PC-3 (cell line): ENCODE data around the gene PALD1. TPM values are rescaled to one million over a fixed set of nuclear protein-coding genes. Genes with fewer than 3 reads are reported as not detected.
"Not testable (repeated sequence)": the region's sequence is repeated elsewhere in the genome, so short reads cannot be mapped to it uniquely, and the experiment has no call there.

Source experiments
- ATAC-seq: fragments of 200-7000 bp; cut with Tn5 transposase; 2 replicates; pipeline ENCODE4 v1.9.1; 2020; ENCODE audit warnings: mild to moderate bottlenecking, moderate library complexity
- BruUV-seq: library from RNA; stranded (reverse); fragments of 400-500 nt; replicated peaks from 2 replicates; lab custom pipeline; 2021; lab: Mats Ljungman, UMichigan
- CTCF ChIA-PET: fragments of 300-600 bp; sonication (Branson Sonifier 250); formaldehyde crosslinking; loops from one replicate; lab custom pipeline; 2022; ENCODE audit warnings: antibody characterized with exemption; lab: Charles Lee
- POLR2A ChIA-PET: fragments of 300-600 bp; sonication (Branson Sonifier 250); formaldehyde crosslinking; loops from one replicate; lab custom pipeline; 2022; ENCODE audit warnings: antibody characterized with exemption; ENCODE audit not compliant: unreplicated experiment; lab: Charles Lee
- DNase-seq: peaks from one replicate; pipeline ENCODE4 v3.0.0-alpha.2; 2015
- H2AFZ ChIP-seq: fragments of 300-600 bp; sonication (generic); 2 replicates; pipeline ENCODE4 v1.6.0; 2016; ENCODE audit warnings: antibody characterized with exemption, low read length
- H3F3A ChIP-seq: fragments of 300-600 bp; sonication (generic); one replicate; pipeline ENCODE4 v1.6.0; 2017; ENCODE audit warnings: antibody characterized with exemption, low read length, control low read depth, mild to moderate bottlenecking; ENCODE audit not compliant: unreplicated experiment
- H3K27ac ChIP-seq: fragments of 300-600 bp; sonication (generic); 2 replicates; pipeline ENCODE4 v1.5.1; 2016; ENCODE audit warnings: mild to moderate bottlenecking, low read length
- H3K27me3 ChIP-seq: fragments of 300-600 bp; sonication (generic); 2 replicates; pipeline ENCODE4 v1.6.1; 2016; ENCODE audit warnings: low read length, mixed read lengths
- H3K36me3 ChIP-seq: fragments of 300-600 bp; sonication (generic); 2 replicates; pipeline ENCODE4 v1.6.1; 2016; ENCODE audit warnings: low read depth, mixed run types, low read length, mixed read lengths
- H3K4me1 ChIP-seq: fragments of 300-600 bp; sonication (generic); 2 replicates; pipeline ENCODE4 v1.5.1; 2016; ENCODE audit warnings: low read length; ENCODE audit not compliant: insufficient read depth
- H3K4me2 ChIP-seq: fragments of 300-600 bp; sonication (generic); 2 replicates; pipeline ENCODE4 v1.6.0; 2016; ENCODE audit warnings: low read length
- H3K4me3 ChIP-seq: fragments of 300-600 bp; sonication (generic); 2 replicates; pipeline ENCODE4 v1.5.1; 2016; ENCODE audit warnings: mild to moderate bottlenecking, low read length, mixed read lengths
- H3K79me2 ChIP-seq: fragments of 300-600 bp; sonication (generic); 2 replicates; pipeline ENCODE4 v1.6.1; 2017; ENCODE audit warnings: low read length, mixed read lengths
- H3K9ac ChIP-seq: fragments of 300-600 bp; sonication (generic); 2 replicates; pipeline ENCODE4 v1.6.0; 2016; ENCODE audit warnings: mild to moderate bottlenecking, low read length
- H3K9me2 ChIP-seq: fragments of 300-600 bp; sonication (generic); replicated peaks from 2 replicates; pipeline ENCODE4 v1.6.1; 2016; ENCODE audit warnings: mixed run types, low read length, mixed read lengths
- H3K9me3 ChIP-seq: fragments of 300-600 bp; sonication (generic); 2 replicates; pipeline ENCODE4 v1.6.1; 2016; ENCODE audit warnings: low read length, mixed read lengths
- H4K20me1 ChIP-seq: fragments of 300-600 bp; sonication (generic); 2 replicates; pipeline ENCODE4 v1.6.1; 2016; ENCODE audit warnings: low read length, mixed read lengths
- EZH2 ChIP-seq: fragments of 300-600 bp; sonication (generic); IDR thresholded peaks from one replicate; pipeline ENCODE4 v1.6.1; 2017; ENCODE audit warnings: antibody characterized with exemption, mild to moderate bottlenecking, low read length; ENCODE audit not compliant: unreplicated experiment
- EZH2phosphoT487 ChIP-seq: fragments of 300-600 bp; sonication (generic); IDR thresholded peaks from 2 replicates; pipeline ENCODE4 v1.6.1; 2018; ENCODE audit warnings: mild to moderate bottlenecking, antibody characterized with exemption, low read length, borderline replicate concordance
- intact Hi-C: fragments of 100-400 bp; cut with micrococcal nuclease; formaldehyde crosslinking; loops from 2 replicates; pipeline ENCODE4 v1.9.0; 2023
- total RNA-seq: library from RNA; depleted of rRNA; stranded (reverse); fragments of >200 nt; gene quantifications from 2 replicates; pipeline ENCODE4 v1.2.3, GENCODE V29; 2014
- TF ChIP-seq, protein P1 (sequence below): fragments of 300-600 bp; sonication (generic); conservative IDR thresholded peaks from 2 replicates; pipeline ENCODE4 v1.5.1; 2017; ENCODE audit warnings: antibody characterized with exemption, low read depth, mild to moderate bottlenecking, low read length

The PALD1 gene
- total RNA-seq, 1 experiment from 2014 or later: 0.80 TPM

DNA sequence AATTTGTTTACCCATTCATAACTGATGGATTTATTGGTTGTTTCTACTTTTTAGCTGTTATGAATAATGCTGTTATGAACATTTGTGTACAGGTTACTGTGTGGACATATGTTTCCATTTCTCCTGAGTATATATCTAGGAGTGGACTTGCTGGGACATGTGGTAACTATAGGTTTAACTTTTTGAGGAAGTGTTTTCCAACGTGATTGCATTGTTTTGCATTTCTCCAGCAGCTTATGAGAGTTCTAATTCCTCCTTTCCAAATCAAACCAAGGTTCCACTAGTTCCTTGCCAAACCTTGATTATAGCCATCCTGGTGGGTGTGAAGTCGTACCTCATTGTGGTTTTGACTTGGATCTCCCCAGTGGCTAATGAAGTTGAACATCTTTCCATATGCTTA lies 126.6 kb downstream of the PALD1 start:
- Histone ChIP-seq H3F3A (no peaks in the 10 kb centered on the region), H3K9me3 (no peaks in the 10 kb centered on the region), H3K9me2 (peaks cover 3% of the 10 kb centered on the region; the same call in 1 of the 2 replicates), H3K9ac (no peak overlapping the region), H3K4me2 (no peak overlapping the region), H3K36me3 (no peaks in the 10 kb centered on the region), H2AFZ (no peak overlapping the region), H3K27ac (no peak overlapping the region), H3K79me2 (no peaks in the 10 kb centered on the region), H3K4me1 (no peaks in the 10 kb centered on the region), H3K27me3 (no peaks in the 10 kb centered on the region), H3K4me3 (no peak overlapping the region), H4K20me1 (no peaks in the 10 kb centered on the region)
- DNase-seq: no peak
- intact Hi-C loops: no loop called here
- ChIA-PET CTCF (no interaction called here), POLR2A (no interaction called here)
- no TSS peak for BruUV-seq
- TF ChIP-seq EZH2 (no peak), EZH2phosphoT487 (no peak)
- TF ChIP-seq, protein P1, sequence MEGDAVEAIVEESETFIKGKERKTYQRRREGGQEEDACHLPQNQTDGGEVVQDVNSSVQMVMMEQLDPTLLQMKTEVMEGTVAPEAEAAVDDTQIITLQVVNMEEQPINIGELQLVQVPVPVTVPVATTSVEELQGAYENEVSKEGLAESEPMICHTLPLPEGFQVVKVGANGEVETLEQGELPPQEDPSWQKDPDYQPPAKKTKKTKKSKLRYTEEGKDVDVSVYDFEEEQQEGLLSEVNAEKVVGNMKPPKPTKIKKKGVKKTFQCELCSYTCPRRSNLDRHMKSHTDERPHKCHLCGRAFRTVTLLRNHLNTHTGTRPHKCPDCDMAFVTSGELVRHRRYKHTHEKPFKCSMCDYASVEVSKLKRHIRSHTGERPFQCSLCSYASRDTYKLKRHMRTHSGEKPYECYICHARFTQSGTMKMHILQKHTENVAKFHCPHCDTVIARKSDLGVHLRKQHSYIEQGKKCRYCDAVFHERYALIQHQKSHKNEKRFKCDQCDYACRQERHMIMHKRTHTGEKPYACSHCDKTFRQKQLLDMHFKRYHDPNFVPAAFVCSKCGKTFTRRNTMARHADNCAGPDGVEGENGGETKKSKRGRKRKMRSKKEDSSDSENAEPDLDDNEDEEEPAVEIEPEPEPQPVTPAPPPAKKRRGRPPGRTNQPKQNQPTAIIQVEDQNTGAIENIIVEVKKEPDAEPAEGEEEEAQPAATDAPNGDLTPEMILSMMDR: no peak
- ATAC-seq: no peak

DNA sequence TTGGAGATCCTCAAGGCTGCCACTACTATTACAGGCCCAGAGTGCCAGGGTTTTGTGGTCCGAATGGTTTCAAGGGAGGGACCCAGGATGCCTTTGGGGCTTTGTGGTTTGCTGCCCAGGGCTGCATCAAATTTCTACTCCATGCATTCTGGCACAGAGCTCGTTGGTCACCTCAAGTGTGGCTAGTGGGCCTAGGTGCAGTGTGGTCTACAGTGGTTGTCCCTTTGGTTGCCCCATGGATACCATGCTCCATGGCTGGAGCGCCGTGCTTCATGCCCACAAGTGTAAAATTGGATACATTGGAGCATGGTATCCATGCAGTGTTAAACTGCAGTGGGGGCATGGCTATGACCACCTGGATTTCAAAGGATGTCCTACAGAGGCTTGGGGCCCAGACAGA lies 129.4 kb downstream of the PALD1 start:
- CTCF ChIA-PET: no interaction called here
- POLR2A ChIA-PET: no interaction called here

DNA sequence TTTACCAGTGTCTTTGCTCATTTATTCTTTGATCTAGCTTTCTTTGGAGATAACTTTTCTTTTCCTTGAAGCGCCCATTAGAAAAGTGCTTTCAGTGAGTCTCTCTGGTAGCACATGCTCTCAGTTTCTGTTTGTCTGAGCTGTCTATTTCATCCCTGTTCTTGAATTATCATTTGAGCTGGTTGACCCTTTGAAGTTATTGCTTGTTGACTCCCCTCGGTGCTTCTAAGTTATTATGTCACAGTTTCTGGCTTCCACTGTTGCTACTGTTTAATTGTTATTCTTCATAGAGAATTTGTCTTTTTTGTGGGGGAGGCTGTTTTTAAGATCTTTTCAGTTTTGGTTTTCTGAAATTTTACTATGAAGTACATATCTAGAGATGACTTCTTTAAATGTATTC lies 135.4 kb downstream of the PALD1 start:
- BruUV-seq: no TSS peak
- Histone ChIP-seq H3K9me3 (no peaks in the 10 kb centered on the region), H4K20me1 (no peaks in the 10 kb centered on the region), H3K27me3 (no peaks in the 10 kb centered on the region), H3K4me3 (no peak overlapping the region), H3K36me3 (no peaks in the 10 kb centered on the region), H3K27ac (no peak overlapping the region), H3K9me2 (no peaks in the 10 kb centered on the region), H3F3A (no peaks in the 10 kb centered on the region), H3K4me2 (no peak overlapping the region), H3K79me2 (no peaks in the 10 kb centered on the region), H2AFZ (no peak overlapping the region), H3K4me1 (peaks cover 36% of the 10 kb centered on the region), H3K9ac (no peak overlapping the region)
- TF ChIP-seq EZH2phosphoT487 (no peak), EZH2 (no peak)
- TF ChIP-seq, protein P1: no peak
- no peak for DNase-seq
- intact Hi-C loops: no loop called here
- POLR2A ChIA-PET: no interaction called here
- no peak for ATAC-seq
- CTCF ChIA-PET: no interaction called here

More for the DNA sequence above, 129.4 kb downstream of the PALD1 start:
- BruUV-seq: no TSS peak
- Histone ChIP-seq H4K20me1 (no peaks in the 10 kb centered on the region), H3K4me1 (no peaks in the 10 kb centered on the region), H3K9me3 (no peaks in the 10 kb centered on the region), H3K9ac (no peak overlapping the region), H2AFZ (no peak overlapping the region), H3K27ac (no peak overlapping the region), H3K27me3 (no peaks in the 10 kb centered on the region), H3K36me3 (no peaks in the 10 kb centered on the region), H3F3A (no peaks in the 10 kb centered on the region), H3K79me2 (no peaks in the 10 kb centered on the region), H3K4me3 (no peak overlapping the region), H3K9me2 (peaks cover 3% of the 10 kb centered on the region; the same call in 1 of the 2 replicates), H3K4me2 (no peak overlapping the region)
- intact Hi-C loops: no loop called here
- DNase-seq (no peak), ATAC-seq (no peak)
- TF ChIP-seq EZH2: no peak
- TF ChIP-seq EZH2phosphoT487: no peak
- TF ChIP-seq, protein P1: no peak

DNA sequence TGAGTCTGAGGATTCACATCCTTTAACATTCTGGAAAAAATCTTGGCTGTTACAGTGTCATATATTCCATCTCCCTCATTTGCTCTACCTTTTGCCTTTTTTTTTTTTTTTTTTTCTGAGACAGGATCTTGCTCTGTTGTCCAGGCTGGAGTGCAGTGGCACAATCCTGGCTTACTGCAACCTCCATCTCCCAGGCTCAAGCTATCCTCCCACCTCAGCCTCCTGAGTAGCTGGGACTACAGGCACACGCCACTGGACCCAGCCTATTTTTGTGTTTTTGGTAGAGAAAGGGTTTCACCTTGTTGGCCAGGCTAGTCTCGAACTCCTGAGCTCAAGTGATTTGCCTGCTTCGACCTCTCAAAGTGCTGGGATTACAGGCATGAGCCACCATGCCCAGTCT lies 135.8 kb downstream of the PALD1 start:
- H3K4me3 ChIP-seq, H4K20me1 ChIP-seq, POLR2A ChIA-PET, CTCF ChIA-PET, H3K9ac ChIP-seq, H3K27ac ChIP-seq, H3K4me2 ChIP-seq, H2AFZ ChIP-seq, ATAC-seq, H3K9me2 ChIP-seq, DNase-seq, intact Hi-C loops, H3F3A ChIP-seq, H3K36me3 ChIP-seq, H3K79me2 ChIP-seq, H3K9me3 ChIP-seq, BruUV-seq, H3K27me3 ChIP-seq: not testable (repeated sequence)
- peaks cover 36% of the 10 kb centered on the region for H3K4me1 ChIP-seq
